Bronchial epithelial cell (primary cell): Measurements from ENCODE around the gene PIGZ. TPM values are rescaled to one million over a fixed set of nuclear protein-coding genes. Genes with fewer than 3 reads are reported as not detected.

ENCODE experiments used
- DNase-seq: peaks from one replicate; pipeline ENCODE4 v3.0.0-alpha.2; 2010; ENCODE audit warnings: low read depth
- FAIRE-seq: peaks from 2 replicates; lab custom pipeline; 2011; peaks lifted over from hg19 to GRCh38; lab: Jason Lieb, UNC
- H3K27me3 ChIP-seq: 2 replicates; pipeline ENCODE4 v1.5.1; 2011; ENCODE audit warnings: low read length; ENCODE audit not compliant: control insufficient read depth, insufficient read depth
- H3K36me3 ChIP-seq: 2 replicates; pipeline ENCODE4 v1.5.1; 2011; ENCODE audit warnings: low read length; ENCODE audit not compliant: control insufficient read depth, insufficient read depth
- H3K4me3 ChIP-seq: 2 replicates; pipeline ENCODE4 v1.5.1; 2011; ENCODE audit warnings: mild to moderate bottlenecking, low read depth, low read length, control low read depth
- total RNA-seq: library from RNA; depleted of rRNA; stranded (reverse); fragments of >200 nt; gene quantifications from 2 replicates; pipeline ENCODE4 v1.2.1, GENCODE V29; 2014
- TF ChIP-seq, protein P1 (sequence below): IDR thresholded peaks from 2 replicates; pipeline ENCODE4 v1.5.1; 2011; ENCODE audit warnings: mild to moderate bottlenecking, moderate library complexity, low read length, control low read depth, inconsistent platforms; ENCODE audit not compliant: insufficient read depth, severe bottlenecking

The PIGZ gene
- total RNA-seq, 1 donor from 2014 or later, result 1.6 TPM

DNA sequence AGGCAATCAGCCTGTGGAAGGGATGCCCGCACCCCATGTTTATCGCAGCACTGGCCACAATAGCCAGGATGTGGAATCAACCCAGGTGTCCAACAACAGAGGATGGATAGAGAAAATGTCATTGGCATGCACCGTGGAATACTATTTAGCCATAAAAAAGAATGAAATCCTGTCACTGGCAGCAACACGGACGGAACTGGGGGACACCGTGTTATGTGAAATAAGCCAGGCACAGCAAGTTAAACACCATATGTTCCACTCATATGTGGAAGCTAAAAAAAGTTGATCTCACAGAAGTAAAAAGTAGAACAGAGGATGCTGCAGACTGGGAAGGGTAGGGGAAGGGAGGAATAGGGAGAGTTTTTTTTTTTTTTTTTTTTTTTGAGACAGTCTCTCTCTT, 45.4 kb upstream of the PIGZ start:
- H3K4me3 ChIP-seq, result no peak overlapping the region
- TF ChIP-seq, protein P1, sequence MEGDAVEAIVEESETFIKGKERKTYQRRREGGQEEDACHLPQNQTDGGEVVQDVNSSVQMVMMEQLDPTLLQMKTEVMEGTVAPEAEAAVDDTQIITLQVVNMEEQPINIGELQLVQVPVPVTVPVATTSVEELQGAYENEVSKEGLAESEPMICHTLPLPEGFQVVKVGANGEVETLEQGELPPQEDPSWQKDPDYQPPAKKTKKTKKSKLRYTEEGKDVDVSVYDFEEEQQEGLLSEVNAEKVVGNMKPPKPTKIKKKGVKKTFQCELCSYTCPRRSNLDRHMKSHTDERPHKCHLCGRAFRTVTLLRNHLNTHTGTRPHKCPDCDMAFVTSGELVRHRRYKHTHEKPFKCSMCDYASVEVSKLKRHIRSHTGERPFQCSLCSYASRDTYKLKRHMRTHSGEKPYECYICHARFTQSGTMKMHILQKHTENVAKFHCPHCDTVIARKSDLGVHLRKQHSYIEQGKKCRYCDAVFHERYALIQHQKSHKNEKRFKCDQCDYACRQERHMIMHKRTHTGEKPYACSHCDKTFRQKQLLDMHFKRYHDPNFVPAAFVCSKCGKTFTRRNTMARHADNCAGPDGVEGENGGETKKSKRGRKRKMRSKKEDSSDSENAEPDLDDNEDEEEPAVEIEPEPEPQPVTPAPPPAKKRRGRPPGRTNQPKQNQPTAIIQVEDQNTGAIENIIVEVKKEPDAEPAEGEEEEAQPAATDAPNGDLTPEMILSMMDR, result no peak
- no peak for FAIRE-seq

DNA sequence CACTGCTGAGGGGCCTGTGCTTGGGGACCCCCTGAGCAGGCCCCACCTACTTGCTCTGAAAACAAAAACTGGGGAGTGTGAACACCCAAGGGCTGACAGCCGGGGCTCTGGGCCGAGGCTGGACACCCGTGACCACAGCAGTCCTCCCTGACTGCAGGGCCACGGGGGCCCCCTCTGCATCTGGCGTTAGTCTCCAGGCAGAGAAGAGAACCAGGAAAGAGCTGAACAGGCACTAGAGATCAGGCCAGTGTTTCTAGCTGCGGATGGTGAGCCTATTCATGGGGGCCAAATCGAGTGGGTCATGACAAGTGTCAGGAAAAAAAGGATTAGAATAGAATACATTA, 43.9 kb upstream of the PIGZ start:
- Histone ChIP-seq H3K27me3 (no peaks in the 10 kb centered on the region), H3K4me3 (no peak overlapping the region), H3K36me3 (no peaks in the 10 kb centered on the region)
- DNase-seq, result no peak
- TF ChIP-seq, protein P1, result no peak
- no peak for FAIRE-seq

More for the DNA sequence above, 45.4 kb upstream of the PIGZ start:
- Histone ChIP-seq H3K27me3 (no peaks in the 10 kb centered on the region), H3K36me3 (no peaks in the 10 kb centered on the region)
- DNase-seq, result no peak

DNA sequence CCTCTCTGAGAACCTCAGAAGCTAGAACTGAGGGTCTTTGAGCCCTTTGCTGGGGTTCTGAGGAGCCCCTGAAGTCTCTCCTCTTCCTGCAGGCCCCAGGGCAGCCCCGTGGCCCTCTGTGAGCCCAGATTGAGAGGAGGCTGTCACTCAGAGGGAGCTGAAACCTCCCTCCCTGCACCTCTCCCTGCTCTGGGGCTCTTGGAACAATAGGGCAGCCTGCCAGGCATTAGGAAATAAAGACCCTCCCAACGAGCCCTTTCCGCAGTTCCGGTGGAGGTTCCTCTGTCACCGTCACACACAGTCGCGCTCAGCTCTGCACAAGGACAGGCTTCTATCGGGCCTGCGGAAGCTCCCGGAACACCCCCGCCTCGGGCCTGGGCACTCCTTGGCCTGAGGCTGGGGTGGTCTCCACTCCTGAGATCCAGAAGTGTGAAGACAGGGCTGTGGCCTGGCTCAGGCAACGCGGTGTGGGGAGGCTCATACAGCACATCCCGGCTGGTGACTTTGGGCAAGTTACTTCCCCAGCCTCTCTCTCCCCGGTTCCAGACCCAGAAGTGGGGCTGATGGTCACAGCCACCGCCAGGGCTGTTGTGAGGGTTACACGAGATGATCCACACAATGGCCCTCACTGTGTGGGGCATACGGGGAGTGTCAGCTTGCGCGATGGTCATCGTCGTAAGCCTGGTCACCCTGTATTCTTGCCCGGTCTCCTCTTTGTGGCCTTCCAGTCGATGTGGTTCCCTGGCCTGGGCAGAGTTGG, 43.3 kb upstream of the PIGZ start:
- no peak overlapping the region for H3K4me3 ChIP-seq
- FAIRE-seq (no peak), DNase-seq (no peak)
- TF ChIP-seq, protein P1, result no peak
- no peaks in the 10 kb centered on the region for H3K27me3 ChIP-seq
- H3K36me3 ChIP-seq, result no peaks in the 10 kb centered on the region

DNA sequence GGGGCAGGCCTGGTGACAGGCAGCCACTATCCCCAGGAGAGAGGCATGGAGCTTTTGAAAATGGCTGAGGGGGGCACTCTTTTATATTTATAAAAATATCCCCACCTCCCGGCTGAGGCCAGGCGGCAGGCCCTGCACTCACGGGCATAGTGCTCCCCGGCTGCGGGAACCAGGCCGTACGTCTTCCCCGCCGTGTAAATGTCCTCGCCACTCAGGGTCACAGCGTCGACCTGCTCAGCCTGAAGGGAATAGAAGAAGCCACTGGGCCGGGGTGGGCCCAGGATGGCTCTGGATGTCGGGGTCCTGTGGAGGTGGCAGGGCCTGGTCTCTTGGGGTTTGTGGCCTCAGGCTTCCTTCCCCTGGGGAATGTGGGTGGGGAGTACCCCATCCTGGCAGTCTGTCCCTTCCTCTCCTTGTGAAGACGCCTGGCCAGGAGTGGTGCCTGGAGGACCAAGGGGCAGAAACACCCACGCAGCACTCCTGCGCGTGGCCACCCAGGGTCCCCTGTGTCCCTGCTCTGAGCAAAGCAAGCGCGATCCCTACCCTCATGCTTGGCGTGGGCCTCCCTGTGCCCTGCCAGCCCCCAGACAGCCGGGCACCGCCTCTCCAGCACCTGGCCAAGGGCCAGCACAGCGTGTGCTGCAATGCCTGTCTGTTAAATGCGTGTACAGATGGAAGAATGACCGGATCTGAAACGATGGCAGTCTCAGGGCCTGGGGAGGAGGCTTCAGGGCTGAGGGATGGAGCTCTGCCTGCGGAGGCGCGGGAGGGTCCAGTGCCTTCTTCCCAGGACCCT, 42.1 kb upstream of the PIGZ start:
- Histone ChIP-seq H3K4me3 (no peak overlapping the region), H3K27me3 (no peaks in the 10 kb centered on the region), H3K36me3 (no peaks in the 10 kb centered on the region)
- TF ChIP-seq, protein P1, result no peak
- DNase-seq, result no peak
- FAIRE-seq, result no peak

DNA sequence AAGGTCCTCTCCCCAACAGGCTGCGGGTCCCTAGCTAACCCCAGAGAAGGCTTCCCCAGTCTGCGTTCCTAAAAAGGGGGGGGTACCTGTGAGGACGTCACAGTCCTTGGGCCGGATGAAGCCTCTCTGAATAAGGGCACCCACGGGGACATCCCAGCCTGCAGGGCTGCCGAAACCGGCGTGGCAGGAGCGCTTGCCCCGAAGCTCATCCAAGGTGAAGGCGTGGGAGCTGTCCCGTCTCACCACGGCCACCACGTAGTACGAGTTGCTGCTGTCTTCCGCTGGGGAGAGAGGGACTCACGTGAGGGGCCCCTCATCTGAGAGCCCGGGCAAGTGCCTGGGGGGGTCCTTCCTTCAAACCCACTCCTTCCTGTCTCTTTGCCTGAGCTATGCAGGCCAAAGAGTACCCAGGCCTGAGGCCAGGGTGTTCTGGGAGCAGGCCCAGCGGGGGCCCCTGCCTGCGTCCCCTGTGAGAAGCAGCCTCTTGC, 40.9 kb upstream of the PIGZ start:
- DNase-seq (no peak), FAIRE-seq (no peak)
- TF ChIP-seq, protein P1, result no peak
- no peaks in the 10 kb centered on the region for H3K36me3 ChIP-seq
- H3K27me3 ChIP-seq, result no peaks in the 10 kb centered on the region
- H3K4me3 ChIP-seq, result no peak overlapping the region
